ENCODE results near the gene GPR87. TPM values are rescaled to one million over a fixed set of nuclear protein-coding genes. Genes with fewer than 3 reads are reported as not detected.

The GPR87 gene
- total RNA-seq, 4 donors from 2014 or later = not detected

DNA sequence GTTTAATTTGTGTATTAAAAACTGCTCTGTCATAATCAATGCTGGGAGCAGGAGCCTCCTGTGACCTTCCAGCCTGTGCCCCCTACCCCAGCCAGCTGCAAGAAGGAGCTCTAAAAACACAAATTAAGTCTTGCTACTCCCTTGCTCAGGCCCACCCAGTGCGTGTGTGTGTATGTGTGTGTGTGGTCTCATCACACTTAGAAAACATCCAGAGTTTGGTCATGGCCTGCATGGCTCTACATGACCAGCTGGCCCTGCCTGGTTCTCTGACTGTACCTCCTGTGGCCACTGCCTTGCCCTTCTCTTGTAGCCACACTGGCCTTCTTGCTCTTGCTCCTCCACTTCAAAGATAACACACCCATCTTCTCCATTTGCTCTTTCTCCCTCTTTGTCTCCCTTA, 52.0 kb downstream of the GPR87 start:
- TF ChIP-seq, protein P1, sequence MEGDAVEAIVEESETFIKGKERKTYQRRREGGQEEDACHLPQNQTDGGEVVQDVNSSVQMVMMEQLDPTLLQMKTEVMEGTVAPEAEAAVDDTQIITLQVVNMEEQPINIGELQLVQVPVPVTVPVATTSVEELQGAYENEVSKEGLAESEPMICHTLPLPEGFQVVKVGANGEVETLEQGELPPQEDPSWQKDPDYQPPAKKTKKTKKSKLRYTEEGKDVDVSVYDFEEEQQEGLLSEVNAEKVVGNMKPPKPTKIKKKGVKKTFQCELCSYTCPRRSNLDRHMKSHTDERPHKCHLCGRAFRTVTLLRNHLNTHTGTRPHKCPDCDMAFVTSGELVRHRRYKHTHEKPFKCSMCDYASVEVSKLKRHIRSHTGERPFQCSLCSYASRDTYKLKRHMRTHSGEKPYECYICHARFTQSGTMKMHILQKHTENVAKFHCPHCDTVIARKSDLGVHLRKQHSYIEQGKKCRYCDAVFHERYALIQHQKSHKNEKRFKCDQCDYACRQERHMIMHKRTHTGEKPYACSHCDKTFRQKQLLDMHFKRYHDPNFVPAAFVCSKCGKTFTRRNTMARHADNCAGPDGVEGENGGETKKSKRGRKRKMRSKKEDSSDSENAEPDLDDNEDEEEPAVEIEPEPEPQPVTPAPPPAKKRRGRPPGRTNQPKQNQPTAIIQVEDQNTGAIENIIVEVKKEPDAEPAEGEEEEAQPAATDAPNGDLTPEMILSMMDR (IDR thresholded peaks at IDR 0.05; ENCODE audit: low read depth) = no peak

DNA sequence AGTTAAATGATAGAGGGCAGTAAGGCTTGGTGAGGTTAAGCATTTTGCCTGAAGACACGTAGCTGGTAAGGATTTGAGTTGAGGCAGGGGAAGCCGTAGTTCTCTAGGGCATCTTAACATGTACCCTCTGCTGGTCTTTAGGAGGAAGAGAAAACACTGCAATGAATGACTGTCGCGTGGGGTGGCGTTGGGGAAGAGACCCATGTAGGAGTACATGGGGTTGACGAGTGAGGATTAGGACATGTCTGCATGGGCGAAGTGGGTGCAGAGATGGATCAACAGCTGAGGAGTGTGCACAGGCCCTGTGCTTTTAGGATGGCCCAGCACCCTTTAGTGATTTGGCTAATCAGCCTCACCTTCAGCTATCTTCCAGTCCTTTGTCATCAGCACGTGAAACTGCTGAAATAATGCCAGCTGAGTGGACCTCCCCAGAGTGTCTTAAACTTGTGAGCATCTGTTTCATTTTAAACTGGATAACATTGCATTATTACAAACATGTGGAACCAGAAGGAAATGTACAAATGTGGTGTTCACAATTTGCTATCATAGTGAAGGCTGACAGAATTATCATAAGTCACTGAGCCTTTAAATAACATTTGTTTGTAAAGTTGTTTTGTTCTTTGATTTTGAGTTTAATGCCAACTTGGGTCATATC, 53.6 kb downstream of the GPR87 start:
- TF ChIP-seq, protein P1 (IDR thresholded peaks at IDR 0.05; ENCODE audit: low read depth) = no peak

DNA sequence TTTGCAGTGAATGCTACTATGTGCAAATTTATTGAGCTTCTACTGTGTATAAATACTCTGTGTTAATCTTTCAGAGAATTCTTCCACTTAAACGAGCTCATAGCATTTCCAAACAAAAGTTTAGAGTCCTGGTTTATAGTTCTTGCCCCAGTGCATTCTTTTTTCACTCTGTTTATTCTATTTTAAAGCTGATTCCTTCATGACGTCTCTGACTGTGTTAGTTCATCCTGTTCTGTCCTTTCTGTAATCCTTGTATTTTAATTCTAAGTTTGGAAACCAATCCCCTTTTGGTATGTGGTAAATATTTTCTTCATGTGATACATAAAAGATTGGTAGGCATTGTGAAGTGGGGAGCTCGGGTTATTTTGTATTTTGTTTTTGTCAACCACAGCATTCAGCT, 57.0 kb downstream of the GPR87 start:
- TF ChIP-seq, protein P1 (IDR thresholded peaks at IDR 0.05; ENCODE audit: low read depth) = no peak

- TF ChIP-seq, protein P1 (IDR thresholded peaks at IDR 0.05; ENCODE audit: low read depth) = no peak
Observed at GRCh38 chr3:151256749-151257148, 59.9 kb downstream of the GPR87 start.

GRCh38 chr3:151248772-151249337, 67.8 kb downstream of the GPR87 start:
- TF ChIP-seq, protein P1 (IDR thresholded peaks at IDR 0.05; ENCODE audit: low read depth) = no peak

Other genes with a start within 250 kb of the GPR87 start
- under 1 TPM; under 0.01 to 0.34 (median 0.27) TPM for gene MED12L, start 231.2 kb downstream of the GPR87 start, total RNA-seq
- 1 to 10 TPM in 3 of 4 donors, under 1 TPM in 1; 0.57 to 6.5 (median 3.3) TPM for gene GPR171, start 113.6 kb downstream of the GPR87 start, total RNA-seq
- 10 to 100 TPM in 2 of 4 donors, 1 to 10 TPM in 2; 5.8 to 21.2 (median 9.3) TPM for gene P2RY14, start 38.3 kb downstream of the GPR87 start, total RNA-seq
- gene P2RY13, start 12.7 kb upstream of the GPR87 start, total RNA-seq = 1 to 10 TPM; 2.1 to 6.0 (median 3.4) TPM
- gene P2RY12, start 67.9 kb upstream of the GPR87 start, total RNA-seq = 10 to 100 TPM in 3 of 4 donors, 1 to 10 TPM in 1; 2.8 to 17.8 (median 13.1) TPM
- 10 to 100 TPM in 3 of 4 donors, 1 to 10 TPM in 1; 9.4 to 17.3 (median 14.3) TPM for gene IGSF10, start 144.2 kb upstream of the GPR87 start, total RNA-seq

Data from subcutaneous adipose tissue (tissue), 4 donors.